Peyer's patch (tissue), 4 donors: ENCODE measurements around the gene CAPNS1. TPM values are rescaled to one million over a fixed set of nuclear protein-coding genes. Genes with fewer than 3 reads are reported as not detected.
"Not testable (repeated sequence)": the region's sequence is repeated elsewhere in the genome, so short reads cannot be mapped to it uniquely, and the experiment has no call there.

Experiments used
- DNase-seq, 3 donors: peaks; one replicate each; pipeline ENCODE4 v3.0.0-alpha.2; 2017 to 2019
- H3K27ac ChIP-seq, 4 donors: fragments of 200-600 bp; sonication (generic); one replicate each; pipeline ENCODE4 v1.5.1; 2016 to 2019
- H3K27me3 ChIP-seq, 2 donors: fragments of 200-600 bp; sonication (generic); one replicate each; pipeline ENCODE4 v1.5.1; 2019
- H3K36me3 ChIP-seq, 3 donors: fragments of 200-600 bp; sonication (generic); one replicate each; pipeline ENCODE4 v1.5.1; 2016 to 2019
- H3K4me1 ChIP-seq, 4 donors: fragments of 200-600 bp; sonication (generic); one replicate each; pipeline ENCODE4 v1.5.1; 2016 to 2019
- H3K4me3 ChIP-seq, 4 donors: fragments of 200-600 bp; sonication (generic); 1 replicate in 3 of 4; 2 replicates in 1 of 4; pipeline ENCODE4 v1.5.1; 2016 to 2019; ENCODE audit warnings: mild to moderate bottlenecking in 1 of 4
- H3K9me3 ChIP-seq, 4 donors: fragments of 200-600 bp; sonication (generic); one replicate each; pipeline ENCODE4 v1.5.1; 2016 to 2019; ENCODE audit warnings: mild to moderate bottlenecking in 1 of 4
- POLR2A ChIP-seq, 2 donors: fragments of 450-650 bp; IDR thresholded peaks; one replicate each; pipeline ENCODE4 v1.5.1; 2017; ENCODE audit warnings: antibody characterized with exemption in 2 of 2, mild to moderate bottlenecking in 2 of 2, moderate library complexity in 2 of 2
- total RNA-seq, 4 donors: library from RNA; depleted of rRNA; stranded (reverse); fragments of >200 nt; gene quantifications; one replicate each; pipeline ENCODE4 v1.1.0, GENCODE V29; 2016
- TF ChIP-seq, protein P1 (sequence below), 6 experiments: fragments of 450-650 bp in 4 of 6; fragments of 200-600 bp in 2 of 6; sonication (generic) in 1 of 6; IDR thresholded peaks; one replicate each; pipeline ENCODE4 v1.5.1; 2017 to 2019; ENCODE audit warnings: antibody characterized with exemption in 6 of 6, mild to moderate bottlenecking in 3 of 6, moderate library complexity in 1 of 6

CAPNS1 gene
- total RNA-seq, 4 donors from 2014 or later, result 131 to 320 (median 263) TPM

DNA sequence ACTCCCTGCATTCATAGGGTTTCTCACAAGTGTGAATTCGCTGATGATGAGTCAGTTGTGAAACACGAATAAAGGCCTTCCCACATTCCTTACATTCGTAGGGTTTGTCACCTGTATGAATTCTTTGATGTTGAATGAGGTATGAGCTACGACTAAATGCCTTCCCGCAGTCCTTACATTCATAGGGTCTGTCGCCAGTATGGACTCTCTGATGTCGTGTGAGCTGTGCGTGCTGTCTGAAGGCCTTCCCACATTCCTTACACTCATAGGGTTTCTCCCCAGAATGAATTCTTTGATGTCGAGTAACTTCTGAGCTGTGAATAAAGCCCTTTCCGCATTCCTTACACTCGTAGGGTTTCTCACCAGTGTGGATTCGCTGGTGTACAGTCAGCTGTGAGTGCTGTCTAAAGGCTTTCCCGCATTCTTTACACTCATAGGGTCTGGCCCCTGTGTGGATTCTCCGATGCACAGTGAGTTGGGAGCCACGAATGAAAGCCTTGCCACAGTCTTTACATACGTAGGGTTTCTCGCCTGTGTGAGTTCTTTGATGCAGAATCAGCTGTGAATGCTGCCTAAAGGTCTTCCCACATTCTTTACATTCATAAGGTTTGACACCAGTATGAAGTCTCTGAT lies 42.9 kb downstream of the CAPNS1 start:
- Histone ChIP-seq H3K9me3 (no peaks in the 10 kb centered on the region), H3K4me3 (no peak overlapping the region), H3K36me3 (peaks cover 0 to 16% (median 0%) of the 10 kb centered on the region in 3 donors), H3K4me1 (no peaks in the 10 kb centered on the region), H3K27me3 (no peaks in the 10 kb centered on the region), H3K27ac (no peak overlapping the region)
- TF ChIP-seq, protein P1, sequence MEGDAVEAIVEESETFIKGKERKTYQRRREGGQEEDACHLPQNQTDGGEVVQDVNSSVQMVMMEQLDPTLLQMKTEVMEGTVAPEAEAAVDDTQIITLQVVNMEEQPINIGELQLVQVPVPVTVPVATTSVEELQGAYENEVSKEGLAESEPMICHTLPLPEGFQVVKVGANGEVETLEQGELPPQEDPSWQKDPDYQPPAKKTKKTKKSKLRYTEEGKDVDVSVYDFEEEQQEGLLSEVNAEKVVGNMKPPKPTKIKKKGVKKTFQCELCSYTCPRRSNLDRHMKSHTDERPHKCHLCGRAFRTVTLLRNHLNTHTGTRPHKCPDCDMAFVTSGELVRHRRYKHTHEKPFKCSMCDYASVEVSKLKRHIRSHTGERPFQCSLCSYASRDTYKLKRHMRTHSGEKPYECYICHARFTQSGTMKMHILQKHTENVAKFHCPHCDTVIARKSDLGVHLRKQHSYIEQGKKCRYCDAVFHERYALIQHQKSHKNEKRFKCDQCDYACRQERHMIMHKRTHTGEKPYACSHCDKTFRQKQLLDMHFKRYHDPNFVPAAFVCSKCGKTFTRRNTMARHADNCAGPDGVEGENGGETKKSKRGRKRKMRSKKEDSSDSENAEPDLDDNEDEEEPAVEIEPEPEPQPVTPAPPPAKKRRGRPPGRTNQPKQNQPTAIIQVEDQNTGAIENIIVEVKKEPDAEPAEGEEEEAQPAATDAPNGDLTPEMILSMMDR (IDR thresholded peaks at IDR 0.05), result no peak
- no peak for DNase-seq

DNA sequence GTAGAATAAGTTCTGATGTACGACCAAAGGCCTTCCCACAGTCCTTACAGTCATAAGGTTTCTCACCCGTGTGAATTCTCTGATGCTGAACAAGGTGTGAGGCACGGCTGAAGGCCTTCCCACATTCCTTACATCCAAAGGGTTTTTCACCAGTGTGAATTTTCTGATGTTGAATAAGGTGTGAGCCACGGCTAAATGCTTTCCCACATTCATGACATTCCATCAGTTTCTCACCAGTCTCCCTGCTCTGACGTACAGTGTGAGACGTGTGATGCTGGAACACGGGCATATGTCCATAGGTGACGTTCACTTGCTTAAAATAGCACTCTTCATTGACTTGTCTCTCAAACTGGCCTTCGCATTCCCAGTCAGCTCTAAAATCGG lies 43.4 kb downstream of the CAPNS1 start:
- Histone ChIP-seq H3K36me3 (peaks cover 0 to 16% (median 0%) of the 10 kb centered on the region in 3 donors), H3K27me3 (no peaks in the 10 kb centered on the region), H3K4me1 (no peaks in the 10 kb centered on the region), H3K4me3 (no peak overlapping the region), H3K9me3 (no peaks in the 10 kb centered on the region), H3K27ac (no peak overlapping the region)
- TF ChIP-seq POLR2A (IDR thresholded peaks at IDR 0.05), result no peak
- TF ChIP-seq, protein P1 (IDR thresholded peaks at IDR 0.05), result no peak
- DNase-seq, result no peak

DNA sequence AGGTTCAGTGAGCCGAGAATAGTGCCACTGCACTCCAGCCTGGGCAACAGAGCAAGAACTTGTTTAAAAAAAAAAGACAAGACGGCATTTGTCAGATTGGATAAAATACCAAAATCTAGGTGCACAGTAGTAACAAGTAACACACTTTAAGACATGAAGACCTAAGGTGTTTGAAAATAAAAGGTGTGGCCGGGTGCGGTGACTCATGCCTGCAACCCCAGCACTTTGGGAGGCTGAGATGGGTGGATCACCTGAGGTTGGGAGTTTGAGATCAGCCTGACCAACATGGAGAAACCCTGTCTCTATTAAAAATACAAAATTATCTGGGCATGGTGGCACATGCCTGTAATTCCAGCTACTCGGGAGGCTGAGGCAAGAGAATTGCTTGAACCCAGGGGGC lies 46.9 kb downstream of the CAPNS1 start:
- H3K4me1 ChIP-seq, H3K9me3 ChIP-seq, H3K27ac ChIP-seq, DNase-seq, H3K4me3 ChIP-seq, H3K27me3 ChIP-seq: not testable (repeated sequence)
- peaks cover 0 to 16% (median 0%) of the 10 kb centered on the region in 3 donors for H3K36me3 ChIP-seq

DNA sequence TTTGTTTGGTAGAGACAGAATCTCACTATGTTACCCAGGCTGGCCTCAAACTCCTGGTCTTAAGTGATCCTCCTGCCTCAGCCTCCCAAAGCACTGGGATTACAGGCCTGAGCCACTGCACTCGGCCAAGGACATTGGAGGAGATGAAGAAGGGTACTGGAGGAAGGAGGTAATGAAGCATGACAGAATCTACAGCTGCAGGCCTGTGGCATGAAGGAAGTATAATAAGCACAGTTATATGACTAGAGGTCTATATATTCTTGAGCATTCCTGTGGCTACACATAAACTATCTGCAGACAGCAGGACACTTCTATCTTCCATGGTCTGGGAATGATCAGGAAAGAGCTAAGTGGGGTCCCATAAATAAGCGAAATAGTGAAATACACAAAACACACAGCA lies 56.4 kb downstream of the CAPNS1 start:
- TF ChIP-seq, protein P1 (IDR thresholded peaks at IDR 0.05), result no peak
- no peak for TF ChIP-seq POLR2A (IDR thresholded peaks at IDR 0.05)
- Histone ChIP-seq H3K27ac (no peak overlapping the region), H3K27me3 (no peaks in the 10 kb centered on the region), H3K9me3 (no peaks in the 10 kb centered on the region), H3K4me1 (no peaks in the 10 kb centered on the region), H3K36me3 (peaks cover 0 to 14% (median 0%) of the 10 kb centered on the region in 3 donors), H3K4me3 (no peak overlapping the region)
- DNase-seq, result no peak

DNA sequence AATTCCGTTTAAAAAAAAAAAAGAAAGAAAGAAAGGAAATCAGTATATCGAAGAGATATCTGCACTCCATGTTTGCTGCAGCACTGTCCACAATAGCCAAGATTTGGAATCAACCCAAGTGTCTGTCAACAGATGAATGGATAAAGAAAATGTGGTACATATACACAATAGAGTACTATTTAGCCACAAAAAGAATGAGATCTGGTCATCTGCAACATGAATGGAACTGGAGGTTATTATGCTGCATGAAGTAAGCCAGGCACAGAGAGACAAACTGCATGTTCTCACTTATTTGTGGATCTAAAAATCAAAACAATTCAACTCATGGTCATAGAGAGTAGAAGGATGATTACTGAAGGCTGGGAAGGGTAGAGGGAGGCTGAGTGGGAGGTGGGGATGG lies 58.3 kb downstream of the CAPNS1 start:
- Histone ChIP-seq H3K27me3 (no peaks in the 10 kb centered on the region), H3K27ac (no peak overlapping the region), H3K9me3 (no peaks in the 10 kb centered on the region), H3K4me1 (no peaks in the 10 kb centered on the region), H3K36me3 (peaks cover 0 to 14% (median 0%) of the 10 kb centered on the region in 3 donors), H3K4me3 (no peak overlapping the region)
- no peak for DNase-seq
- TF ChIP-seq, protein P1 (IDR thresholded peaks at IDR 0.05), result no peak
- TF ChIP-seq POLR2A (IDR thresholded peaks at IDR 0.05), result no peak

Other genes with a start within 250 kb of the CAPNS1 start
- gene NFKBID, start 239.5 kb upstream of the CAPNS1 start, total RNA-seq, result 10 to 100 TPM in 3 of 4 donors, 1 to 10 TPM in 1; 8.4 to 38.0 (median 23.6) TPM
- 1 to 10 TPM in 1 of 4 donors, not detected in 3; 9.7 TPM for gene HCST, start 237.5 kb upstream of the CAPNS1 start, total RNA-seq
- 10 to 100 TPM in 3 of 4 donors, 1 to 10 TPM in 1; 4.2 to 56.1 (median 20.2) TPM for gene TYROBP, start 231.8 kb upstream of the CAPNS1 start, total RNA-seq
- 10 to 100 TPM in 3 of 4 donors, 1 to 10 TPM in 1; 8.3 to 34.4 (median 22.1) TPM for gene LRFN3, start 203.7 kb upstream of the CAPNS1 start, total RNA-seq
- 10 to 100 TPM; 15.7 to 48.0 (median 39.1) TPM for gene SDHAF1, start 144.9 kb upstream of the CAPNS1 start, total RNA-seq
- 1 to 10 TPM in 2 of 4 donors, under 1 TPM in 1, not detected in 1; 0.67 to 6.8 (median 6.1) TPM for gene SYNE4, start 131.3 kb upstream of the CAPNS1 start, total RNA-seq
- gene ALKBH6, start 125.9 kb upstream of the CAPNS1 start, total RNA-seq, result 10 to 100 TPM; 26.4 to 56.9 (median 39.8) TPM
- gene CLIP3, start 107.2 kb upstream of the CAPNS1 start, total RNA-seq, result 1 to 10 TPM; 1.8 to 9.8 (median 5.2) TPM
- 10 to 100 TPM in 2 of 4 donors, 1 to 10 TPM in 2; 4.9 to 12.4 (median 8.2) TPM for gene THAP8, start 85.8 kb upstream of the CAPNS1 start, total RNA-seq
- gene WDR62, start 85.2 kb upstream of the CAPNS1 start, total RNA-seq, result 10 to 100 TPM in 1 of 4 donors, 1 to 10 TPM in 3; 1.1 to 15.7 (median 2.9) TPM
- gene OVOL3, start 28.9 kb upstream of the CAPNS1 start, total RNA-seq, result not detected
- 10 to 100 TPM; 20.7 to 32.0 (median 26.8) TPM for gene POLR2I, start 25.2 kb upstream of the CAPNS1 start, total RNA-seq
- 10 to 100 TPM; 59.7 to 81.7 (median 69.1) TPM for gene TBCB, start 24.6 kb upstream of the CAPNS1 start, total RNA-seq
- 10 to 100 TPM in 2 of 4 donors, 1 to 10 TPM in 2; 1.8 to 19.8 (median 6.6) TPM for gene COX7A1, start 12.4 kb downstream of the CAPNS1 start, total RNA-seq
- gene ZNF565, start 74.6 kb downstream of the CAPNS1 start, total RNA-seq, result 1 to 10 TPM; 3.0 to 9.2 (median 4.9) TPM
- gene ZNF146, start 75.0 kb downstream of the CAPNS1 start, total RNA-seq, result 10 to 100 TPM; 43.2 to 71.0 (median 43.6) TPM
- gene ZFP14, start 239.1 kb downstream of the CAPNS1 start, total RNA-seq, result 10 to 100 TPM in 3 of 4 donors, 1 to 10 TPM in 1; 9.7 to 11.6 (median 11.1) TPM